Measurements from ENCODE around the gene SNCAIP. TPM values are rescaled to one million over a fixed set of nuclear protein-coding genes. Genes with fewer than 3 reads are reported as not detected.

SNCAIP gene
- total RNA-seq, 2 donors from 2014 or later = 8.1 to 9.5 TPM

GRCh38 chr5:122295138-122295537 is 16.9 kb upstream of the SNCAIP start:
- no peak overlapping the region for H3K27ac ChIP-seq
- no peak overlapping the region for H3K4me3 ChIP-seq
- DNase-seq (ENCODE audit: low spot score) = no peak
- H3K27me3 ChIP-seq = no peaks in the 10 kb centered on the region
- no peaks in the 10 kb centered on the region for H3K4me1 ChIP-seq
- peaks cover 0 to 6% of the 10 kb centered on the region in 2 donors for H3K9me3 ChIP-seq
- TF ChIP-seq, protein P1, sequence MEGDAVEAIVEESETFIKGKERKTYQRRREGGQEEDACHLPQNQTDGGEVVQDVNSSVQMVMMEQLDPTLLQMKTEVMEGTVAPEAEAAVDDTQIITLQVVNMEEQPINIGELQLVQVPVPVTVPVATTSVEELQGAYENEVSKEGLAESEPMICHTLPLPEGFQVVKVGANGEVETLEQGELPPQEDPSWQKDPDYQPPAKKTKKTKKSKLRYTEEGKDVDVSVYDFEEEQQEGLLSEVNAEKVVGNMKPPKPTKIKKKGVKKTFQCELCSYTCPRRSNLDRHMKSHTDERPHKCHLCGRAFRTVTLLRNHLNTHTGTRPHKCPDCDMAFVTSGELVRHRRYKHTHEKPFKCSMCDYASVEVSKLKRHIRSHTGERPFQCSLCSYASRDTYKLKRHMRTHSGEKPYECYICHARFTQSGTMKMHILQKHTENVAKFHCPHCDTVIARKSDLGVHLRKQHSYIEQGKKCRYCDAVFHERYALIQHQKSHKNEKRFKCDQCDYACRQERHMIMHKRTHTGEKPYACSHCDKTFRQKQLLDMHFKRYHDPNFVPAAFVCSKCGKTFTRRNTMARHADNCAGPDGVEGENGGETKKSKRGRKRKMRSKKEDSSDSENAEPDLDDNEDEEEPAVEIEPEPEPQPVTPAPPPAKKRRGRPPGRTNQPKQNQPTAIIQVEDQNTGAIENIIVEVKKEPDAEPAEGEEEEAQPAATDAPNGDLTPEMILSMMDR (IDR thresholded peaks at IDR 0.05) = peak in 1 of 2 donors; percentile 45
- no peaks in the 10 kb centered on the region for H3K36me3 ChIP-seq

DNA sequence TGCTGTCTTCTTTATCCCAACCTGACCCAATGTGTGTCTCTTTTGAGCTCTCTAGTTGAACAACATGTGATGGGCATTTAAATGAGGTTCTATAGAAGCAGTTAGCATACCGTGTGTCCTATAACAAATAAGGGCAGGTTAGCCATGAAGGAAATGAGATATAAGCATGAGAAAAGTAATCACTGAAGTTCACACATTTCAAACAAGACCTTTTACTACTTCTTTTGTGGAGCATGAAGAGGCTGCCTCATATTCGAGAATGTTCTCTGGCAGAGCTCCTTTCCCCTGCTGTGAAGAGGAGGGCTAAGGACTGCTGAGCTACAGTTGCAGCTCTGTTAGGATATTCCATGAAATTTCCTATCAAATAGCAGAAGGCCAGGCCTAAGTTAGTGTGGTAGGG is 15.2 kb upstream of the SNCAIP start:
- H3K4me3 ChIP-seq = no peak overlapping the region
- no peaks in the 10 kb centered on the region for H3K27me3 ChIP-seq
- no peak overlapping the region for H3K27ac ChIP-seq
- DNase-seq (ENCODE audit: low spot score) = no peak
- H3K9me3 ChIP-seq = peaks cover 0 to 6% of the 10 kb centered on the region in 2 donors
- H3K36me3 ChIP-seq = no peaks in the 10 kb centered on the region
- TF ChIP-seq, protein P1 (IDR thresholded peaks at IDR 0.05) = no peak
- no peaks in the 10 kb centered on the region for H3K4me1 ChIP-seq

DNA sequence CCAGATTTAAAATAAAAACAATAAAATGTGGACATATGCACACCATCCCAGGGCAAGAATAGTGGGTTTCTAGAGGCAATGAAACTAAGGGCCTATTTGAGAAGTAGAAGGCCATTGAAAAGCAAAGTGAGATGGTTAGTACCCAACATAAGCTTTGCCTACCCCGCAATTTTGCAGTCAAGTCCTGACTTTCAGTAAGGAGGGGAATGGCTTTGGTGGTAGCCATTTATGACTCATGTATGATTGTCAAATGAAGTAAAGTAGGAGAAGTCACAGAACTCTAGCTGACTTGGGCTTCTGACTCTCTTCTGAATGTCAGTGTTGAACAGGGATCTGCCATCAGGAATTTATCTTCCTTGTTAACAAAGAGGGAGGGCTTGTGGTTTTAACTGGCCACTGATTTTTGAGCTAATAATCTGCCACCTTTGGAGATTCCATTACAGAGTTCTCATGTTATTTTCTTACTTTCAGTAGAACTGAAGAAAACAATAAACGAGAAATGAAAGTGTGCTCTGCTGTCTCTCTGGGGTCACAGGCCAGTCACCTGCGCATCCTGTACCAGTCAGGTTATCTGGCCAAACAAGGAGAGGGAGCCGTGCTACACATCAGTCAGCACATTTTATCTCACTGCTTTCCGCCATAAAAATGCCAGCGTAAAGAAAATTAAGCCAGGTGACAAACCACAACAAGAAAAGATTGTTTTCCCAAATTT is 14.3 kb upstream of the SNCAIP start:
- H3K4me3 ChIP-seq = no peak overlapping the region
- H3K36me3 ChIP-seq = no peaks in the 10 kb centered on the region
- TF ChIP-seq, protein P1 (IDR thresholded peaks at IDR 0.05) = no peak
- no peaks in the 10 kb centered on the region for H3K4me1 ChIP-seq
- no peak overlapping the region for H3K27ac ChIP-seq
- peaks cover 0 to 6% of the 10 kb centered on the region in 2 donors for H3K9me3 ChIP-seq
- no peak for DNase-seq (ENCODE audit: low spot score)
- H3K27me3 ChIP-seq = no peaks in the 10 kb centered on the region

GRCh38 chr5:122300374-122300773 is 11.7 kb upstream of the SNCAIP start:
- DNase-seq (ENCODE audit: low spot score) = no peak
- H3K27ac ChIP-seq = no peak overlapping the region
- H3K4me1 ChIP-seq = no peaks in the 10 kb centered on the region
- H3K36me3 ChIP-seq = no peaks in the 10 kb centered on the region
- H3K9me3 ChIP-seq = no peaks in the 10 kb centered on the region
- no peaks in the 10 kb centered on the region for H3K27me3 ChIP-seq
- H3K4me3 ChIP-seq = no peak overlapping the region
- TF ChIP-seq, protein P1 (IDR thresholded peaks at IDR 0.05) = no peak

DNA sequence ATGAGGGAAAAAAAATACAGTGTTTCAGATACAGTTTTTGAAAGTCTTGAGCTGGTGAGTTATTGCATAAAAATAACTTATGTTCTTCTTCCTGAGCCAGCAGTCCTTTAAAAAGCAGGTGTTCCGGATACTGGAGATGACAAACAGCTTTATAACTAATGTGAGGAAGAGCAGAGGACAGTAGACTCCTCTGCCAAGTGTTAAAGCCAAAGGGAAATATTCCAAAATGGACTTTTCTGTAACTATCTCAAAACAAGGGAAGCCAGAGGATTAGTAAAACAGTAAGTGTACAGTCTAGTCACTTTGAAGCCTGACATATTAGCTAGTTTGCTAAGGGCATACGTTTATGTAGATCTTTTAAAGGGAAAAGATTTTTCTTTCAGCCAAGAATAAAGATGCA is 11.0 kb upstream of the SNCAIP start:
- DNase-seq (ENCODE audit: low spot score) = no peak
- Histone ChIP-seq H3K9me3 (no peaks in the 10 kb centered on the region), H3K27ac (no peak overlapping the region), H3K4me1 (no peaks in the 10 kb centered on the region), H3K4me3 (no peak overlapping the region), H3K36me3 (no peaks in the 10 kb centered on the region), H3K27me3 (no peaks in the 10 kb centered on the region)
- TF ChIP-seq, protein P1 (IDR thresholded peaks at IDR 0.05) = no peak

All from right atrium auricular region (tissue), 2 donors.